Testis (tissue), 3 donors: ENCODE measurements around the gene MORN2. TPM values are rescaled to one million over a fixed set of nuclear protein-coding genes. Genes with fewer than 3 reads are reported as not detected.

Experiments used
- DNase-seq: peaks from one replicate; pipeline ENCODE4 v3.0.0-alpha.2; 2019
- H3K27ac ChIP-seq, 2 donors: fragments of 200-600 bp; sonication (generic); one replicate each; pipeline ENCODE4 v1.5.1; 2019
- H3K27me3 ChIP-seq: fragments of 200-600 bp; sonication (generic); one replicate; pipeline ENCODE4 v1.5.1; 2019
- H3K36me3 ChIP-seq: fragments of 200-600 bp; sonication (generic); one replicate; pipeline ENCODE4 v1.5.1; 2017; ENCODE audit warnings: low read depth; ENCODE audit errors: missing control alignments
- H3K4me1 ChIP-seq: fragments of 200-600 bp; sonication (generic); one replicate; pipeline ENCODE4 v1.5.1; 2019
- H3K4me3 ChIP-seq, 2 donors: fragments of 200-600 bp; sonication (generic); one replicate each; pipeline ENCODE4 v1.5.1; 2017 to 2019
- H3K9me3 ChIP-seq: fragments of 200-600 bp; sonication (generic); one replicate; pipeline ENCODE4 v1.5.1; 2017
- POLR2A ChIP-seq: fragments of 450-650 bp; IDR thresholded peaks from one replicate; pipeline ENCODE4 v1.6.1; 2017; ENCODE audit warnings: antibody characterized with exemption, mild to moderate bottlenecking, moderate library complexity
- whole genome bisulfite sequencing, 2 donors: methylation state at CpG; one replicate each; pipeline ENCODE4 v1.1.5; 2018; 5-methylcytosine and 5-hydroxymethylcytosine counted together
- intact Hi-C: fragments of 100-400 bp; cut with DNase I; formaldehyde crosslinking; loops from one replicate; pipeline ENCODE4 v1.15.1; 2023; ENCODE audit warnings: low total_unique reads
- polyA plus RNA-seq: library from polyadenylated mRNA; stranded (reverse); fragments of 350-450 nt; fragmentation: Illumina TruSeq; extraction: RNeasy Lipid Tissue Mini Kit (QIAGEN cat#74804); gene quantifications from one replicate; pipeline ENCODE4 v1.2.3, GENCODE V29; 2014; ENCODE audit warnings: low read depth, low replicate concordance; ENCODE audit not compliant: insufficient read depth
- total RNA-seq, 2 donors: library from RNA; depleted of rRNA; stranded (reverse); fragments of >200 nt; gene quantifications; one replicate each; pipeline ENCODE4 v1.2.3, GENCODE V29; 2016
- TF ChIP-seq, protein P1 (sequence below), 3 experiments: fragments of 450-650 bp in 2 of 3; fragments of 200-600 bp in 1 of 3; sonication (generic) in 1 of 3; IDR thresholded peaks; one replicate each; pipeline ENCODE4 v1.5.1; 2016 to 2019; ENCODE audit warnings: antibody characterized with exemption in 3 of 3, mild to moderate bottlenecking in 2 of 3, moderate library complexity in 1 of 3

MORN2 gene
- total and polyA plus RNA-seq, 3 donors from 2014 or later, result 50.5 to 279 (median 123) TPM

DNA sequence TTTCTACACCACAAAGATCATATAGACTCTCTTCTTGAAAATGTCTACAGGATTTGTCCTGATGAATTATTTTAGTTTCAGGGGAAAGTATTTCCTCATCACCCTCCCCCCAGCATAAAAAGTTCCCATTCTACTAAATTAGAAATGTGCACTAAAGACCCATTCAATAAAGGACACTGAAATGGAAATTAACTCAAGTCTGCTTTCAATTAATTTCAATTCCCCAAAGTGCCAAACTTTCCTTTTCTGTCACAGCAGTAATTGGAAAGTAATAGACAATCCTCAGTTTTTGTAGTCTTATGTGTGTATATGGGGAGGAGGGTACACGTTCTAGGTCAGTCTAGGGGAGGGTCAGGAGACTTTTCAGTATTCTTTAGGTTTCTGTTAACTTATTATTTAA lies 35.4 kb downstream of the MORN2 start:
- intact Hi-C loops, result no loop called here
- no peaks in the 10 kb centered on the region for H3K36me3 ChIP-seq
- no peaks in the 10 kb centered on the region for H3K4me1 ChIP-seq
- no peak overlapping the region for H3K27ac ChIP-seq
- H3K4me3 ChIP-seq, result no peak overlapping the region
- TF ChIP-seq POLR2A, result no peak
- TF ChIP-seq, protein P1, sequence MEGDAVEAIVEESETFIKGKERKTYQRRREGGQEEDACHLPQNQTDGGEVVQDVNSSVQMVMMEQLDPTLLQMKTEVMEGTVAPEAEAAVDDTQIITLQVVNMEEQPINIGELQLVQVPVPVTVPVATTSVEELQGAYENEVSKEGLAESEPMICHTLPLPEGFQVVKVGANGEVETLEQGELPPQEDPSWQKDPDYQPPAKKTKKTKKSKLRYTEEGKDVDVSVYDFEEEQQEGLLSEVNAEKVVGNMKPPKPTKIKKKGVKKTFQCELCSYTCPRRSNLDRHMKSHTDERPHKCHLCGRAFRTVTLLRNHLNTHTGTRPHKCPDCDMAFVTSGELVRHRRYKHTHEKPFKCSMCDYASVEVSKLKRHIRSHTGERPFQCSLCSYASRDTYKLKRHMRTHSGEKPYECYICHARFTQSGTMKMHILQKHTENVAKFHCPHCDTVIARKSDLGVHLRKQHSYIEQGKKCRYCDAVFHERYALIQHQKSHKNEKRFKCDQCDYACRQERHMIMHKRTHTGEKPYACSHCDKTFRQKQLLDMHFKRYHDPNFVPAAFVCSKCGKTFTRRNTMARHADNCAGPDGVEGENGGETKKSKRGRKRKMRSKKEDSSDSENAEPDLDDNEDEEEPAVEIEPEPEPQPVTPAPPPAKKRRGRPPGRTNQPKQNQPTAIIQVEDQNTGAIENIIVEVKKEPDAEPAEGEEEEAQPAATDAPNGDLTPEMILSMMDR (IDR thresholded peaks at IDR 0.05), result no peak
- no peak for DNase-seq
- H3K9me3 ChIP-seq, result no peaks in the 10 kb centered on the region
- no peaks in the 10 kb centered on the region for H3K27me3 ChIP-seq
- WGBS, 2 donors, result 88 to 96% methylated on average over 1 of the region's 1 CpG

DNA sequence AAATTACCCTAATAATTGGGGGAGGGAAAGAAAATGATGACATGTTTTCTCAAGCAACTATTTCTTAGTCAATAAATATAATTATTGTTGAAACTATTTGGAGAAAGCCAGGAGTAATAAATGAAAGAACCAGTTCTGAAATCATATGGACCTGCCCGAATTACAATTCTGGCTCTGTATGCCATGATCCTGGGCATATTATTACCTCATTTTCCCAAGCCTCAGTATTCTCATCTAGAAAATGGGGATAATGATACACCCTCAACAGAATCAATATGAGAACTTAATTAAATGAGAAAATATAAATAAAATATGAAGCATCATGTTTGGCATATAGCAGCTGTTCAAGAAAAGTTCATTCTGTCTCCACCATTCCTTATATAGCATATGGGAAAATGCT lies 36.8 kb downstream of the MORN2 start:
- Histone ChIP-seq H3K27ac (no peak overlapping the region), H3K36me3 (no peaks in the 10 kb centered on the region), H3K4me1 (no peaks in the 10 kb centered on the region), H3K9me3 (no peaks in the 10 kb centered on the region), H3K4me3 (no peak overlapping the region), H3K27me3 (no peaks in the 10 kb centered on the region)
- 54 to 74% methylated on average over 1 of the region's 1 CpG for WGBS, 2 donors
- TF ChIP-seq, protein P1 (IDR thresholded peaks at IDR 0.05), result no peak
- TF ChIP-seq POLR2A, result no peak
- intact Hi-C loops, result no loop called here
- DNase-seq, result no peak

DNA sequence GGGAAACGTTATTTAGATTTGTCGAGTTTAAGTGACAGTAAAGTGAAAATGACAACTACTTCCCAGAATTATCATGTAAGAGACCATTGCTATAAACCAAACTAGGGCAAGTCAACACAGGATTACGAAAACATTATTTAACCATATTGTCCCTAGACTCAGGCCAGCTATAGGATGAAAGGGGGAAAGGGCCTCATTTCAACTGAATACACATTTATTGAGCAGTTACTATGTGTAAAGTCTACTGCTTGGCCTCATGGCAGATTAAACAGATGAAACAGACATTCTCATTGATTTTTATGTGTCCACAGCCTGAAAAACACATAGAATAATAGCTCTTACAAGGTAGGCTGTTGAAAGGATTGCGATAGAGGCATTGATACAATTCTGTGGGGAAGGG lies 46.6 kb downstream of the MORN2 start:
- 89 to 94% methylated on average over 4 of the region's 4 CpGs for WGBS, 2 donors
- H3K36me3 ChIP-seq, result no peaks in the 10 kb centered on the region

DNA sequence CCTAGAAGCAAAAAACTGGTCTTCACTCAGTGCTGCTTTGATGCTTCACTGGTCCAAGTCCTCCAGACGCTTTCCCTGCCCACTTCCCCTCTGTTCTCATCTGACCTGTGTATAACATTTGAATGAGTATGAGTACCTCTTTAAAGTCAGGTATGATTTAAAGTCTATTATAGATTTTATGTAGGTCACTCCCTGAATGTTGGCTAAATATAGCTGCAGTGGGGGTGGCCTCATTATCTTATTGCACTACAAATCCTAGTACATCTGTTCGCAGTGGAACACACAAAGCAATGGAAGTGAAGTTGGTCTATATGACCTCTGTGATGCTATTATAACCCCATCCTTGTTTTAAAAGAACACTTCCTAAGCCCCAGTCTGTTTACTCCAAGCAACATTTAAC lies 47.1 kb downstream of the MORN2 start:
- H3K9me3 ChIP-seq, result no peaks in the 10 kb centered on the region
- H3K27me3 ChIP-seq, result no peaks in the 10 kb centered on the region
- DNase-seq, result no peak
- no peak overlapping the region for H3K4me3 ChIP-seq
- no peaks in the 10 kb centered on the region for H3K4me1 ChIP-seq
- TF ChIP-seq, protein P1 (IDR thresholded peaks at IDR 0.05), result no peak
- TF ChIP-seq POLR2A, result no peak
- 83 to 84% methylated on average over 2 of the region's 2 CpGs for WGBS, 2 donors
- H3K27ac ChIP-seq, result no peak overlapping the region
- no peaks in the 10 kb centered on the region for H3K36me3 ChIP-seq
- intact Hi-C loops, result no loop called here

More for the DNA sequence above, 46.6 kb downstream of the MORN2 start:
- no peaks in the 10 kb centered on the region for H3K9me3 ChIP-seq
- H3K27me3 ChIP-seq, result no peaks in the 10 kb centered on the region
- no peak overlapping the region for H3K4me3 ChIP-seq
- no peaks in the 10 kb centered on the region for H3K4me1 ChIP-seq
- TF ChIP-seq POLR2A, result no peak
- TF ChIP-seq, protein P1 (IDR thresholded peaks at IDR 0.05), result no peak
- H3K27ac ChIP-seq, result no peak overlapping the region
- intact Hi-C loops, result no loop called here
- no peak for DNase-seq

DNA sequence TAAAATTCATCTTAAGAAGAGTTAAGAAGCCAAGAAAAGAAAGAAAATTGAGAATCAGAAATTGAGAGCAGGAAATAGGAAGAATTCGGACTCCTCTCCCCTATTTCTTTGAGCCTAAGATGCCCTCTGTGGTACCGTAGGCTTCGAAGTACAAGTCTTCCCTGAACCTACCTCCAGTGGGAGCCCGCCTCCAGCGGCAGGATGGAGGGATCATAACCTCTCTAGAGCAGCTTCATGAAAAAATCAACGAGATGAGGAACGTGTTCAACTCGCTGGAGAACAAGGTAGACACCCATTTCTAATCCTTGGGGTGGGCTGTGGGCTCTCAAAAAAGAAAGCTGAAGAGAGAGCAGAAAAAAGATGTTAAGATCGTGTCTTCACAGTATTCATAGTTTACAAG lies 50.2 kb downstream of the MORN2 start:
- intact Hi-C loops, result no loop called here
- no peak for TF ChIP-seq POLR2A
- TF ChIP-seq, protein P1 (IDR thresholded peaks at IDR 0.05), result no peak
- Histone ChIP-seq H3K4me1 (no peaks in the 10 kb centered on the region), H3K9me3 (no peaks in the 10 kb centered on the region), H3K4me3 (no peak overlapping the region), H3K27ac (no peak overlapping the region), H3K36me3 (no peaks in the 10 kb centered on the region), H3K27me3 (no peaks in the 10 kb centered on the region)
- DNase-seq, result no peak
- 79 to 80% methylated on average over 9 of the region's 9 CpGs for WGBS, 2 donors
